Embryonic facial prominence (tissue), 1 donor: ENCODE measurements around the gene MAEA.

Source experiments
- DNase-seq: peaks from one replicate; pipeline ENCODE4 v3.0.0-alpha.2; 2016; ENCODE audit errors: extremely low spot score

MAEA gene

GRCh38 chr4:1289207-1290164, at the start of gene MAEA:
TSS of gene MAEA (plus strand) at chr4:1289891. CDS start at chr4:1289914, 23 bp downstream.
- DNase-seq, result peak; percentile 92

- no peak for DNase-seq
Measured at GRCh38 chr4:1239950-1240307, 49.8 kb upstream of the MAEA start.

- DNase-seq, result no peak
Measured at GRCh38 chr4:1240721-1241465, 48.8 kb upstream of the MAEA start.

GRCh38 chr4:1241466-1241935, 48.2 kb upstream of the MAEA start:
- no peak for DNase-seq

- no peak for DNase-seq
Measured at GRCh38 chr4:1241936-1242505, 47.7 kb upstream of the MAEA start.

GRCh38 chr4:1242506-1243450, 46.9 kb upstream of the MAEA start:
- no peak for DNase-seq

- DNase-seq, result no peak
Measured at GRCh38 chr4:1243451-1244080, 46.1 kb upstream of the MAEA start.

GRCh38 chr4:1244081-1244977, 45.4 kb upstream of the MAEA start:
- no peak for DNase-seq

- no peak for DNase-seq
Measured at GRCh38 chr4:1244978-1245471, 44.7 kb upstream of the MAEA start.

- DNase-seq, result no peak
Measured at GRCh38 chr4:1245481-1246051, 44.1 kb upstream of the MAEA start.

- no peak for DNase-seq
Measured at GRCh38 chr4:1246111-1246881, 43.4 kb upstream of the MAEA start.

GRCh38 chr4:1246901-1247863, 42.5 kb upstream of the MAEA start:
- no peak for DNase-seq

GRCh38 chr4:1247864-1248244, 41.8 kb upstream of the MAEA start:
- DNase-seq, result no peak

GRCh38 chr4:1248245-1249147, 41.2 kb upstream of the MAEA start, which contains the start of gene CTBP1:
TSS of gene CTBP1 (minus strand) at chr4:1249130. CDS start at chr4:1241331, 7,799 bp downstream.
- DNase-seq, result peak; percentile 66

GRCh38 chr4:1249148-1249730, 40.5 kb upstream of the MAEA start:
- peak; percentile 78 for DNase-seq
